Adrenal gland (tissue), 5 donors: Measurements from ENCODE around the gene ASB6.

Experiments used
- POLR2A ChIP-seq, 2 donors: fragments of 450-650 bp; IDR thresholded peaks; one replicate each; pipeline ENCODE4 v1.6.1; 2017; ENCODE audit warnings: antibody characterized with exemption in 2 of 2, mild to moderate bottlenecking in 2 of 2, moderate library complexity in 1 of 2
- TF ChIP-seq, protein P1 (sequence below), 6 experiments: fragments of 450-650 bp in 4 of 6; fragments of 200-600 bp in 2 of 6; sonication (generic) in 1 of 6; IDR thresholded peaks; 1 replicate in 5 of 6; 2 replicates in 1 of 6; pipeline versions ENCODE4 v1.5.1 to v1.8.0; 2016 to 2021; ENCODE audit warnings: antibody characterized with exemption in 6 of 6, mild to moderate bottlenecking in 2 of 6, moderate library complexity in 1 of 6
- donor health status: DM: no; HTN: no; CAD: no.

DNA sequence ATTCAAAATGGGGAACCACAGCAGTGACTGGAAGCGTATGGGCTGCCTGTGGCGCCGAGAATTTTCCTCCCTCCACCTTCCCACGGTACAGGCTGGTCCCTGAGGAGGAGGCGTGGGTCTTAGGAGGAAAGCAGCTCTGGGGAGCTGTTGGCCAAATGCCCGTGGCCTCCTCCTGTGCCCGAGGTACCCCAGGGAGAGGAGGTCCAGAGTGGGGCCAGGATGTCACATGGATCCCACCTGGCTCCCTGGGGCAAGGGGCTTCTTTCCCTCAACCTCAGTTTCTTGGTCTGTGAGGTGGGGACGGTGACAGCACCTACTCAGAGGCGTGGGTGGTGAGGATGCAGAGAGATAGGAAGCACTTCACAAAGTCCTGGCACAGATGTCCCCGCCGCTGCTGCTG lies 40.0 kb upstream of the ASB6 start:
- TF ChIP-seq, protein P1, sequence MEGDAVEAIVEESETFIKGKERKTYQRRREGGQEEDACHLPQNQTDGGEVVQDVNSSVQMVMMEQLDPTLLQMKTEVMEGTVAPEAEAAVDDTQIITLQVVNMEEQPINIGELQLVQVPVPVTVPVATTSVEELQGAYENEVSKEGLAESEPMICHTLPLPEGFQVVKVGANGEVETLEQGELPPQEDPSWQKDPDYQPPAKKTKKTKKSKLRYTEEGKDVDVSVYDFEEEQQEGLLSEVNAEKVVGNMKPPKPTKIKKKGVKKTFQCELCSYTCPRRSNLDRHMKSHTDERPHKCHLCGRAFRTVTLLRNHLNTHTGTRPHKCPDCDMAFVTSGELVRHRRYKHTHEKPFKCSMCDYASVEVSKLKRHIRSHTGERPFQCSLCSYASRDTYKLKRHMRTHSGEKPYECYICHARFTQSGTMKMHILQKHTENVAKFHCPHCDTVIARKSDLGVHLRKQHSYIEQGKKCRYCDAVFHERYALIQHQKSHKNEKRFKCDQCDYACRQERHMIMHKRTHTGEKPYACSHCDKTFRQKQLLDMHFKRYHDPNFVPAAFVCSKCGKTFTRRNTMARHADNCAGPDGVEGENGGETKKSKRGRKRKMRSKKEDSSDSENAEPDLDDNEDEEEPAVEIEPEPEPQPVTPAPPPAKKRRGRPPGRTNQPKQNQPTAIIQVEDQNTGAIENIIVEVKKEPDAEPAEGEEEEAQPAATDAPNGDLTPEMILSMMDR (IDR thresholded peaks at IDR 0.05): no peak
- no peak for TF ChIP-seq POLR2A (IDR thresholded peaks at IDR 0.05)
